ENCODE results near the gene REXO5. TPM values are rescaled to one million over a fixed set of nuclear protein-coding genes. Genes with fewer than 3 reads are reported as not detected.
A peak's percentile ranks its signal among the peaks of the same experiment; 100 is the strongest.
"Not testable (repeated sequence)": the region's sequence is repeated elsewhere in the genome, so short reads cannot be mapped to it uniquely, and the experiment has no call there.

Gene REXO5
- total RNA-seq, 2 donors from 2014 or later, result 8.3 to 15.8 TPM

GRCh38 chr16:20862162-20862960, 56.0 kb downstream of the REXO5 start:
- no peaks in the 10 kb centered on the region for H3K27me3 Mint-ChIP-seq
- DNase-seq (ENCODE audit: low spot score) (no peak), ATAC-seq (no peak)
- no peaks in the 10 kb centered on the region for H3K9me3 Mint-ChIP-seq
- H3K4me3 Mint-ChIP-seq, result no peak overlapping the region
- peaks cover 40 to 49% of the 10 kb centered on the region in 2 donors for H3K4me1 Mint-ChIP-seq (ENCODE audit: low read depth in 2 of 2)
- H3K27ac Mint-ChIP-seq, result peak overlapping the region in 1 of 2 donors; percentile 3
- H3K36me3 Mint-ChIP-seq, result peaks cover 30% of the 10 kb centered on the region

- H3K9me3 Mint-ChIP-seq; DNase-seq (ENCODE audit: low spot score); ATAC-seq; H3K27me3 Mint-ChIP-seq: not testable (repeated sequence)
- H3K27ac Mint-ChIP-seq, result peak overlapping the region; percentile 18 to 79
- peaks cover 56 to 62% of the 10 kb centered on the region in 2 donors for H3K4me1 Mint-ChIP-seq (ENCODE audit: low read depth in 2 of 2)
- H3K36me3 Mint-ChIP-seq, result peaks cover 30% of the 10 kb centered on the region
- H3K4me3 Mint-ChIP-seq, result peak overlapping the region; percentile 67
Observed at GRCh38 chr16:20864376-20864775, 58.0 kb downstream of the REXO5 start.

- Mint-ChIP-seq H3K27me3 (no peaks in the 10 kb centered on the region), H3K9me3 (no peaks in the 10 kb centered on the region), H3K27ac (peak overlapping the region; percentile 15 to 79), H3K36me3 (peaks cover 18% of the 10 kb centered on the region), H3K4me1 (ENCODE audit: low read depth in 2 of 2) (peaks cover 62 to 65% of the 10 kb centered on the region in 2 donors), H3K4me3 (peak overlapping the region; percentile 59)
- ATAC-seq (peak in 1 of 2 donors; percentile 78), DNase-seq (ENCODE audit: low spot score) (no peak)
Observed at GRCh38 chr16:20865420-20866131, 59.2 kb downstream of the REXO5 start.

GRCh38 chr16:20866145-20866772, 59.9 kb downstream of the REXO5 start:
- H3K4me1 Mint-ChIP-seq (ENCODE audit: low read depth in 2 of 2), result peaks cover 67 to 72% of the 10 kb centered on the region in 2 donors
- no peaks in the 10 kb centered on the region for H3K9me3 Mint-ChIP-seq
- no peak for DNase-seq (ENCODE audit: low spot score)
- H3K4me3 Mint-ChIP-seq, result peak overlapping the region; percentile 59
- peak in 1 of 2 donors; percentile 60 for ATAC-seq
- peaks cover 17% of the 10 kb centered on the region for H3K36me3 Mint-ChIP-seq
- no peaks in the 10 kb centered on the region for H3K27me3 Mint-ChIP-seq
- H3K27ac Mint-ChIP-seq, result peak overlapping the region; percentile 15 to 79

- Mint-ChIP-seq H3K4me3 (peak overlapping the region; percentile 59), H3K36me3 (peaks cover 13% of the 10 kb centered on the region), H3K4me1 (ENCODE audit: low read depth in 2 of 2) (peaks cover 67 to 74% of the 10 kb centered on the region in 2 donors), H3K9me3 (no peaks in the 10 kb centered on the region), H3K27me3 (no peaks in the 10 kb centered on the region), H3K27ac (peak overlapping the region; percentile 15 to 79)
- ATAC-seq, result no peak
- DNase-seq (ENCODE audit: low spot score), result no peak
Observed at GRCh38 chr16:20866801-20867200, 60.5 kb downstream of the REXO5 start.

- H3K9me3 Mint-ChIP-seq, result no peaks in the 10 kb centered on the region
- peak overlapping the region; percentile 15 to 79 for H3K27ac Mint-ChIP-seq
- DNase-seq (ENCODE audit: low spot score) (no peak), ATAC-seq (no peak)
- H3K27me3 Mint-ChIP-seq, result no peaks in the 10 kb centered on the region
- peaks cover 11% of the 10 kb centered on the region for H3K36me3 Mint-ChIP-seq
- peak overlapping the region; percentile 59 for H3K4me3 Mint-ChIP-seq
- H3K4me1 Mint-ChIP-seq (ENCODE audit: low read depth in 2 of 2), result peaks cover 65 to 80% of the 10 kb centered on the region in 2 donors
Observed at GRCh38 chr16:20867585-20867984, 61.3 kb downstream of the REXO5 start.

GRCh38 chr16:20868890-20869289, 62.6 kb downstream of the REXO5 start:
- DNase-seq (ENCODE audit: low spot score), result no peak
- peaks cover 11% of the 10 kb centered on the region for H3K36me3 Mint-ChIP-seq
- no peaks in the 10 kb centered on the region for H3K27me3 Mint-ChIP-seq
- no peak overlapping the region for H3K27ac Mint-ChIP-seq
- no peaks in the 10 kb centered on the region for H3K9me3 Mint-ChIP-seq
- H3K4me1 Mint-ChIP-seq (ENCODE audit: low read depth in 2 of 2), result peaks cover 68 to 82% of the 10 kb centered on the region in 2 donors
- no peak for ATAC-seq
- no peak overlapping the region for H3K4me3 Mint-ChIP-seq

GRCh38 chr16:20870122-20870820, 63.9 kb downstream of the REXO5 start:
- no peaks in the 10 kb centered on the region for H3K9me3 Mint-ChIP-seq
- no peak overlapping the region for H3K27ac Mint-ChIP-seq
- DNase-seq (ENCODE audit: low spot score), result no peak
- no peak overlapping the region for H3K4me3 Mint-ChIP-seq
- peaks cover 70 to 85% of the 10 kb centered on the region in 2 donors for H3K4me1 Mint-ChIP-seq (ENCODE audit: low read depth in 2 of 2)
- ATAC-seq, result no peak
- no peaks in the 10 kb centered on the region for H3K27me3 Mint-ChIP-seq
- peaks cover 5% of the 10 kb centered on the region for H3K36me3 Mint-ChIP-seq

GRCh38 chr16:20871258-20871657, 64.9 kb downstream of the REXO5 start:
- Mint-ChIP-seq H3K36me3 (peaks cover 5% of the 10 kb centered on the region), H3K27ac (no peak overlapping the region), H3K4me1 (ENCODE audit: low read depth in 2 of 2) (peaks cover 69 to 83% of the 10 kb centered on the region in 2 donors), H3K4me3 (no peak overlapping the region), H3K27me3 (no peaks in the 10 kb centered on the region), H3K9me3 (no peaks in the 10 kb centered on the region)
- DNase-seq (ENCODE audit: low spot score) (no peak), ATAC-seq (no peak)

GRCh38 chr16:20871941-20872815, 65.9 kb downstream of the REXO5 start:
- H3K4me1 Mint-ChIP-seq (ENCODE audit: low read depth in 2 of 2), result peaks cover 65 to 80% of the 10 kb centered on the region in 2 donors
- H3K4me3 Mint-ChIP-seq, result peak overlapping the region; percentile 46
- H3K9me3 Mint-ChIP-seq, result no peaks in the 10 kb centered on the region
- DNase-seq (ENCODE audit: low spot score) (no peak), ATAC-seq (no peak)
- peak overlapping the region in 1 of 2 donors; percentile 77 for H3K27ac Mint-ChIP-seq
- no peaks in the 10 kb centered on the region for H3K27me3 Mint-ChIP-seq
- peaks cover 9% of the 10 kb centered on the region for H3K36me3 Mint-ChIP-seq

GRCh38 chr16:20873331-20873730, 67.0 kb downstream of the REXO5 start:
- DNase-seq (ENCODE audit: low spot score), result no peak
- H3K27me3 Mint-ChIP-seq, result no peaks in the 10 kb centered on the region
- ATAC-seq, result no peak
- peak overlapping the region; percentile 77 to 90 for H3K27ac Mint-ChIP-seq
- peak overlapping the region; percentile 69 for H3K4me3 Mint-ChIP-seq
- peaks cover 9% of the 10 kb centered on the region for H3K36me3 Mint-ChIP-seq
- peaks cover 62 to 74% of the 10 kb centered on the region in 2 donors for H3K4me1 Mint-ChIP-seq (ENCODE audit: low read depth in 2 of 2)
- no peaks in the 10 kb centered on the region for H3K9me3 Mint-ChIP-seq

GRCh38 chr16:20874088-20874581, 67.8 kb downstream of the REXO5 start:
- H3K27ac Mint-ChIP-seq, result peak overlapping the region; percentile 77 to 90
- H3K36me3 Mint-ChIP-seq, result peaks cover 9% of the 10 kb centered on the region
- no peak for ATAC-seq
- peaks cover 60 to 78% of the 10 kb centered on the region in 2 donors for H3K4me1 Mint-ChIP-seq (ENCODE audit: low read depth in 2 of 2)
- DNase-seq (ENCODE audit: low spot score), result no peak
- no peaks in the 10 kb centered on the region for H3K9me3 Mint-ChIP-seq
- no peaks in the 10 kb centered on the region for H3K27me3 Mint-ChIP-seq
- peak overlapping the region; percentile 69 for H3K4me3 Mint-ChIP-seq
